GM19043 (cell line): ENCODE measurements around the gene MT2A.

ENCODE experiments used
- ATAC-seq: cut with Tn5 transposase; IDR thresholded peaks from one replicate; pipeline ENCODE4 v1.9.1; 2021; ENCODE audit warnings: low read depth; ENCODE audit not compliant: unreplicated experiment

Gene MT2A

DNA sequence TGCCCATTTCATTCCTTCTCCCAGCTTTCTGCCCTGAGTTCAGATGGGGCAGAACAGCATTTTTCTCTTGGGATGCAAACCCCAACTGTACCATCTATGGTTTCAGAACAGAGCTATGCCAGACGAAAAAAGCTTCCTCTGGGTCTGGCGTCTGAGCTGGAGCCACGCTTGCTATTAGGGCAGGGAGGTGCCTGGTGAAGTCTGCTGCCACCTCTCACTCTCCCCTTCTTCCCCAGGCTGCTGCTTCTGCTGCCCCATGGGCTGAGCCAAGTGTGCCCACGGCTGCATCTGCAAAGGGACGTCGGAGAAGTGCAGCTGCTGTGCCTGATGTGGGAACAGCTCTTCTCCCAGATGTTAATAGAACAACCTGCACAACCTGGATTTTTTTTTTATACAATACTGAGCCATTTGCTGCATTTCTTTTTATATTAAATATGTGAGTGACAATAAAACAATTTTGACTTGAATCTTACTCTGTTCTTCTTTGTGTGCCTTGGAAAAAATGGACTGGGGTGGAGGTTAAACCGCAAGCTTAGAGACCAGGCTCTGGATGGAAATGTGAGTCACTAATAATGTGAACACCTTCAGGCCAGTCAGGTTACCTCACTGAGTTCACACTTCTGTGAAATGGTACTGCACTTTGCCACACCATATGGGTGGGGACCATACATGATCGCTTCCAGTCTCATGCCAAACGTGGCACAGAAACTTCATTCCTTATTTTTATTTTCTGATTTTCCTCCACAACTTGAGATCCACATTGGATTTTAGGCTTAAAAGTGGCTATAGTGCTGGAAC, 28.4 kb downstream of the MT2A start:
- ATAC-seq: no peak

DNA sequence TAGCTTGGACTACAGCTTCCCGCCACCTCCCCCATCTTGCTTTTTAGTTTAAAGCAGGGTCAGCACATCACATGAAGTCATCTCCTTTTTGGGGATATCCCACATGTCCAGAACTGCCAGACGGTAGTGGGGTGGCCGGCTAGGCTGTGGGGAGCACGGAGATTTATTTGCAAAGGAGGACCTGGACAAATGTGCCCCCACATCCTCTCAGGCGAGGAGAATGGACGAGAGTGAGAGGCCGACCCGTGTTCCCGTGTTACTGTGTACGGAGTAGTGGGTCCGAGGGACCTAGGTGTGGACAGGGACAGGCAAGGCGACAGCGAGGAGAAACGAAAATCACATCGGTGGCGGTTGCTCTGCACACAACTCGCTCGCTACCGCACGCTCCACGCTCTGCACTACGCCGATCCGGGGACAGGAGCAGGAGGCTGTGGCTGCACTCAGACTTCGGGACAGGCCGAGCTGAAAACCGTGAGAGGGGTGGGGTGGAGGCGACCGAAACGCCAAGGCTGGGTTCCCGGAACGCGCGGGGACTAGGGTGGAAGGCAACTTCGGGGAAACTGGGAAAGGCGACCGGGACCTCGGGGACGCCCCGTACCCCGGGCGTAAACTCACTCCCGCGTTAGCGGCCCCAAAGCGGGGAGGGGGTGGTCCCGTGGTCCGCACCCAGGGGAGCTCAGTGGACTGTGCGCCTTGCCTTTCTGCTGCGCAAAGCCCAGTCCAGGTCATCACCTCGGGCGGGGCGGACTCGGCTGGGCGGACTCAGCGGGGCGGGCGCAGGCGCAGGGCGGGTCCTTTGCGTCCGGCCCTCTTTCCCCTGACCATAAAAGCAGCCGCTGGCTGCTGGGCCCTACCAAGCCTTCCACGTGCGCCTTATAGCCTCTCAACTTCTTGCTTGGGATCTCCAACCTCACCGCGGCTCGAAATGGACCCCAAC, 29.7 kb downstream of the MT2A start, which contains the start of gene MT1A:
Gene MT1A (plus strand): TSS at position 853 of the 937 bp plus-strand sequence. CDS start 73 bp downstream, at position 926.
- no peak for ATAC-seq

DNA sequence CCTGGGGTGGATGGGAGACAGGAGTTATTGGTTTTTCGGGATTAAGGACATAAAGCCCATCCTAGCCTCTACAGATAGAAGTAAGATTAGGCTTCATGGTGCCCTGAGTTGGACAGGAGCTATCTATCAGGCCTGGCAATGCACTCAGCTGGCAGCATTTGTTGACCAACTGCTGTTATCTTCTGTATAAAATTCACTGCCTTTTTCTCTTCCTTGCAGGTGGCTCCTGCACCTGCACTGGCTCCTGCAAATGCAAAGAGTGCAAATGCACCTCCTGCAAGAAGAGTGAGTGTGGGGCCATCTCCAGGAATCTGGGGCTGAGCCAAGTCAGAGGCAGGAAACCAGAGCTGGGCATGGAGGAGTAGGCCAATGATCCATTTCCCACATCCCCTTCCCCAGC, 30.7 kb downstream of the MT2A start:
- ATAC-seq: no peak

DNA sequence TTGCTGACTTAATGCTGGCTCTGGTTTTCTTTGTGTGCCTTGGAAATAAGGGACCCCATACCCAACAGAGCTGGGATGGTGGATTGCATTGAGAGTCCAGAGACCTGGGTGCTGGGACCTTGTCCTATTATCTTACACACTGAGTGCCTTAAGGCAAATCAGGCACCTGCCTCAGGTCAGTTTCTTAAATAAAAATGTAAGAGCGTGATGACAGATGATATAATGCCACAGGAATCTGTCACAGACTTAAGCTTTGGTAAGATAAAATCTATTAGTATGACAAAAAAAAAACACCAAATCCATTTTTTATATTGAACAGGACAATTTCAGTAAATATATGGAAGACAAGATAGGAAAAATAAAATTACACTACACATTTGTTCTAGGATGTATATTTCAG, 31.7 kb downstream of the MT2A start:
- ATAC-seq: no peak

DNA sequence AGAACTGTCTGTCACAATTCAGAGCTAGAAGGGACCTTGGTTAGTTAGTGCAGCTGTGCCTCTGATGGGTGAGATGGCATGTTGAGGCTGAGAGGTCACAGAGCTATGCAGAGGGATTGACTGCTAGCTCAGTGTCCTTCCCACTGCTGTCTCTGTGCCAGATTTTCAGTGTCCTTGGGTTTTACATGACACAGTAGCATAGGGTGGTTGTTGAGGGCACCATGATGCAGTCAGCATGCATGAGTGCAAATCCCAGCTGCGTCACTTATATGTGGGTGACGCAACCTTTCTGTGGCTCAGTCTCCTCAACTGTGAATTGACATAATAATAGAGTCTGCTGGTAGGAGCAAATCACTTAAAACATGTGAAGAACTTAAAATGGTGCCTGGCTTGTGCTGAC, 32.8 kb downstream of the MT2A start:
- no peak for ATAC-seq

DNA sequence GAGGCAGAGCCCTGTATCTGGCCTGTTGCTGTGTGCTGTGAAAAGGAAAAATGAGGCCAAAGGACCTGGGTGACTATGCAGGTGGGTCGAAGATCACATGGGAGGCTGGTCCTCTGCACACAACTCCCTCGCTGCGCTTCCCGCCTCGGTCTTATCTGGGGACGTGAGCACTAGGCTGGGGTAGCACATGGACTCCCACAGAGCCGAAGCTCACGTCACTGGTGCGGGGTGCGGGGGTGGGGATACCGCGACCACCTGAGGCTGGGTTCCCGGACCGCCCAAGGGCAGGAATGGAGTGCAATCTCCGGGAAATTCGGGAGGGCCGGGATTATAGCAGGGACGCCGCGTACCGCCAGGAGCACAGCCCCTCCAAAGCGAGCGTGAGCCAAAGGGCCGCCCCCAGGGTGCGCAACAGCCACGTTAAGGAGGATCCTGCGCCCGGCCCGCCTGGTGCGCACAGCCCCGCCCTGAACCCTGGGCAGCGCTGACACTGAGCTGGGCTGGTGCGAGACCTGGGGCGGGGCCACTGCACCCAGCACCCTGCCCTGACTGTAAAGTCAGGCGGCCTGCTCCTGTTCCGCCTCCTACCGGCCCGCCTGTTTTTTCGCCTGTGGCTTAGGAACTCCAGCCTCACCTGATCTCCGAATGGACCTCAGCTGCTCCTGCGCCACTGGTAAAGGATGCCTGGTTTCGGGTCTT, 34.8 kb downstream of the MT2A start:
- no peak for ATAC-seq

DNA sequence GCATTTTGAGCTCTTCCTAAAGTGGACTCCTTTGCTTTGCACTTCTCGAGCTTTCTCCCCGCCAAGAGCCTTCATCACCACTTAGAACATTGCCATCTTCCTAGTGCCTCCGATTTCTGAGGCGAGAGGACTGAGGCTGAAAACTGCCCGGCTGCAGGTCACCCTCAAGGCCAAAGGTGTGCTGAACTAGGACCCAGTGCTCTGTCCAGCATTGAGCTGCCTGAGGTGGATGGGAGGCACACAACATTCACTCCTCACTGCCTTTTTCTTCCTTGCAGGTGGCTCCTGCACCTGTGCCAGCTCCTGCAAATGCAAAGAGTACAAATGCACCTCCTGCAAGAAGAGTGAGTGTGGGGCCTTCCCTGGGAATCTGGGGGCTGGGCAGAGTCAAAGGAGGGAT, 35.4 kb downstream of the MT2A start:
- ATAC-seq: no peak

DNA sequence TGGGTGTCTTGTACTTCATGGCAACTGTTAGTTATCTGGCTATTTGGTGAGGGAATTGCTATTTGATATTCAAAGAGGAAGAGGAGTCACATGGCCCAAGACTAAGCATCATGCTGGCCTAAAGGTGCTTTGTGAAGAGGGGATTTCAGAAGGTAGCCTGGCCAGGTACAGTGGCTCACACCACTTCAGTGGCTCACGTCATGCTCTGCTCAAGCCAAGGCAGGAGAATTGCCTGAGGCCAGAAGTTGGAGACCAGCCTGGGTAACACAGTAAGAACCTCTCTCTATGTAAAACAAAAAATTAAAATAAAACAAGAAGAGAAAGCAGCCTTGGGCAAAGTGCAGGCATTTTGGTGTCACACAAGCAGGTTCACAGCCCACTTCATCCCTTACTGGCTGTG, 36.9 kb downstream of the MT2A start:
- no peak for ATAC-seq

DNA sequence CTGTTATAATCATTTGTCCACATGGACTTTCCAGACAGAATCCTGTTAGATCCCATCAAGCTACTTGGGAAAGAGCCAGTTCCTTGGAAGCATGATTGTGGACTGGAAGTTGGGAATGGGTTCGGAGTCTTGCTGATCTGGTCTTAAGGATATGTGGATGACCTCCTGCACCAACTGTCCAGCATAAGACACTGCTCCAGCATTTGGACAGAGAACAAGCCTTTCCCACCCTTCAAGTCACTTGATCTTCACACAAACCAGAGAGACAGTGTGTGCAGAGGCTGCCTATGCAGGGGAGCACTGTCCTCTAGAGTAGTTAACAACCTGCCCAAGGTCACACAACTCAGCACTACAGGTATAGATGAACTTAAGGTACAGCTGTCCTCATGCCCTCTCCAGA, 37.5 kb downstream of the MT2A start:
- no peak for ATAC-seq

DNA sequence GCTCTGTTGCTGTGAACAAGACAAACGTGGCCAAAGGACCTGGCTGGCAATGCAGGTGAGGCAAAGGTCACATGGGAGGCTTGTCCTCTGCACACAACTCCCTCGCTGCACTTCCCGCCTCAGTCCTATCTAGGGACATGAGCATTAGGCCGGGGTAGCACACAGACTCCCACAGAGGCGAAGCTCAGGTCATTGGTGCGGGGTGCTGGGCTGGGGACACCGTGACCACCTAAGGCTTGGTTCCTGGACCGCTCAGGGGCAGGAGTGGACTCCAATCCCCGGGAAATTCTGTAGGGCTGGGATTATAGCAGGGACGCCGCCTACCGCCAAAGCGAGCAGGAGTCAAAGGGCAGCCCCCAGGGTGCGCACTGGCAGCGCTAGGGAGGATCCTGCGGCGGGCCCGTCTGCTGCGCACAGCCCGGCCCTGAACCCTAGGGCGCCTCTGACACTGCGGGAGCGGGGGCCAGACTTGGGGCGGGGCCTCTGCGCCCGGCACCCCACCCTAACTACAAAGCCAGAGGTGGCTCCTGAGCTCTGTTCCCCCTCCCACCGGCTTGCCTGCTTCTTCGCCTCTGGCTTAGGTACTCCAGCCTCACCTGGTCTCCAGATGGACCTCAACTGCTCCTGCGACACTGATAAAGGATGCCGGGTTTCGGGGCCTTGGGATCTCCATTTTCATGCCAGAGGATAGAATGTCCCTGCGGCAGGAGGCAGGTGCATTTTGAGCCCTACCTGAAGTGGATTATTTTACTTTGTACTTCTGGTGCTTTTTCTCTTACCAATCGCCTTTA, 39.5 kb downstream of the MT2A start:
- ATAC-seq: no peak

DNA sequence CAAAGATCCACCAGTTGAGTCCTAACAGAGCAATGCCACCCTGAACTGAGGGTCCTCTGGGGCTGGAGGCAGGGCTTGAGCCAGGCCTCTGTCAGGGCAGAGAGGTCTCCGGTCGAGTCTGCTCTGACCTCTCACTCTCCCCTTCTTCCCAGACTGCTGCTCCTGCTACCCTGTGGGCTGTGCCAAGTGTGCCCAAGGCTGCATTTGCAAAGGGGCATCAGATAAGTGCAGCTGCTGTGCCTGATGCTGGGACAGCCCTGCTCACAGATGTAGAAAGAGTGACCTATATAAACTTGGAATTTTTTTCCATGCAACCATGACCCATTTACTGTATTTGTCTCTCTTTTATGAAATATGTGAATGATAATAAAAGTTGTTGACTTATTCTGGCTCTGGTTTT, 40.9 kb downstream of the MT2A start:
- no peak for ATAC-seq

DNA sequence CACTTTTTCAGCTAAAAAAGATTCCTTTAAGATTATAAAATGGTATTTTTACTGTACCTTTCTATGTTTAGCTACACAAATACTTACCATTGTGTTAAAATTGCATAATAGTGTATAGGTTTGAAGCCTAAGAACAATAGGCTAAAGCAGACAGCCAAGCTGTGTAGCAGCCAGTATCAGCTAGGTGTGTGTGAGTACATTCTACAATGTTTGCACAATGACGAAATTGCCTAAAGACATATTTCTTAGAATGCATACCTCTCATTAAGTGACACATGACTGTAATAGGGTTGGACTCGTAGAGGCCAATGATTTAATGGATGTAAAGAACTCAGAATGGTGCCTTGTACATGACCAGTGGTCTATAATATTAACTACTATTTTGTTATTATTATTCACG, 41.4 kb downstream of the MT2A start:
- ATAC-seq: no peak

DNA sequence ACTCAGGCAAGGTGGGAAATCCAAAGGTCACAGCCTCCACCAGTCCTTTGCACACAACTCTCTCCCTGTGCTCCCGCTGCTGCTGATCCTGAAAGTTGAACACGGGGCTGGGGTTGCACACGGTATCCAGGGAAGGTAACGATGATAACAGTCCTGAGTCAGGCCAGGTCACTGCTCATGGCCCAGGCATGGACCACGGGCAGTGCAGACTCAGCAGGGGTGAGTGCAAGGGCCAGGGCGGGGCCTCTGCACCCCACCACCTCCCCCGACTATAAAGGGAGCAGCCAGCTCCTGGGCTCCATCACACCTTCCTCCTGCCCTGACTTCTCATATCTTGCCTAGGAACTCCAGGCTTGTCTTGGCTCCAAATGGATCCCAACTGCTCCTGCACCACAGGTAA, 43.2 kb downstream of the MT2A start, which contains the start of gene MT1B:
Gene MT1B (plus strand): TSS at position 301 of the 400 bp plus-strand sequence. CDS start 68 bp downstream, at position 369.
- ATAC-seq: no peak

DNA sequence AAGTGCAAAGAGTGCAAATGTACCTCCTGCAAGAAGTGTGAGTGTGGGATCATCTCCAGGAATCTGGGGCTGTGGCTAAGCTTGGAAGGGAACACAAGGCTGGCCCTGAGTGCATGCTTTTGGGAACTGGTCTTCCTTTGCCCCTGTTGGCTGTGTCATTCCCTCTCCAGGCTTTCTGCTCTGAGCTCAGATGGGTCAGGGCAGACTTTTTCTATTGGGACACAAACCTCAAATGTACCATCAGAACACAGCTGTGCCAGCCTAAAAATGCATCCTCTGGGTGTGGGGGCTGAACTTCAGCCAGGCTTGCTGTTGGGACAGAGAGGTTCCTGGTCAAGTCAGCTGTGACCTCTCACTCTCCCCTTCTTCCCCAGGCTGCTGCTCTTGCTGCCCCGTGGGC, 44.2 kb downstream of the MT2A start:
- ATAC-seq: no peak

DNA sequence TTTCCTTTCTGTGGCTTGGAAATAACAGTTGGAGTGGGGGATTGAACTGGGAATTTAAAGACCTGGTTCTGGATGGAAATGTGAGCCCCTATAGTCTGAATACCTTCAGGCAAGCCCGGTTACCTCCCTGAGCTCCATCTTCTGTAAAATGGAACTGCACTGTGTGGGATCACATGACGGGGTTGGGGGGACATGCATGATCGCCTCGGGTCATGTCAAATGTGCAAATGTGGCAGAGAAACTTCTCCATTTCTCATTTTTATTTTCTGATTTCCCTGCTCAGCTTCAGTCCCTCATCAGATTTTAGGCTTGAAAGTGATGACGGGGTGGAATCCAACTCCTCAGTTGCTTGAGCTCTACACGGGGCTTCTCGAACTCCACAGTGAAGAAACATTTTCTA, 44.8 kb downstream of the MT2A start:
- ATAC-seq: no peak

DNA sequence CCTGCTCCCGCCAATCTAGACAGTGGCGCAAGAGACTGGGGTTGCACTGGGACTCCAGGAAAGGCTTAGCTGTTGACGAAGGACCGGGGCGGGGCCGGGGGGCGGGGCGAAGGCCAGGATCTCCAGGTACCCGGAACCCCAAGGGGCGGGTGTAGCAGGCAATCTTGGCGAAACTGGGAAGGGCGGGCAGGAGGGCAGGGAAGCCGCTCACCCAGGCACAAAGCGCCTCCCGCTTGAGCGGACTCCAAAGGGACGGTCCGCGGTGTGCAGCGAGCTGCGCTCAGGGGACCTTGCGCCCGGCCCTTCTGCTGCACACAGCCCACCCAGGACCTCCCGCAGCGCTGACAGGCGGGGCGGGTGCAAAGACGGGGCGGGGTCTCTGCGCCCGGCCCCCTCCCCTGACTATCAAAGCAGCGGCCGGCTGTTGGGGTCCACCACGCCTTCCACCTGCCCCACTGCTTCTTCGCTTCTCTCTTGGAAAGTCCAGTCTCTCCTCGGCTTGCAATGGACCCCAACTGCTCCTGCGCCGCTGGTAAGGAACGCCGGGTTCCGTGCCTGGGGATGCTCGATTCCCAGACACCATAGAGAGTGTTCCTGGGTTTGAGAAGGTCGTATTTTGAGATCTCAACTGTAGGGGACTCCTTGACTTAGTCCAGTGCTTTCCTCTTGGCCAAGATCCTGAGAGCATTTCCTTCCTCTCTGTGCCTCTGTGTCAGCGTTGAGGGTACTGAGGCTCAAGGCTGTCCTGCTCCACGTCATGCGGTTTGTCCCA, 49.4 kb downstream of the MT2A start, which contains the start of gene MT1F:
Gene MT1F (plus strand): TSS at position 405 of the 772 bp plus-strand sequence. CDS start 100 bp downstream, at position 505.
- no peak for ATAC-seq

DNA sequence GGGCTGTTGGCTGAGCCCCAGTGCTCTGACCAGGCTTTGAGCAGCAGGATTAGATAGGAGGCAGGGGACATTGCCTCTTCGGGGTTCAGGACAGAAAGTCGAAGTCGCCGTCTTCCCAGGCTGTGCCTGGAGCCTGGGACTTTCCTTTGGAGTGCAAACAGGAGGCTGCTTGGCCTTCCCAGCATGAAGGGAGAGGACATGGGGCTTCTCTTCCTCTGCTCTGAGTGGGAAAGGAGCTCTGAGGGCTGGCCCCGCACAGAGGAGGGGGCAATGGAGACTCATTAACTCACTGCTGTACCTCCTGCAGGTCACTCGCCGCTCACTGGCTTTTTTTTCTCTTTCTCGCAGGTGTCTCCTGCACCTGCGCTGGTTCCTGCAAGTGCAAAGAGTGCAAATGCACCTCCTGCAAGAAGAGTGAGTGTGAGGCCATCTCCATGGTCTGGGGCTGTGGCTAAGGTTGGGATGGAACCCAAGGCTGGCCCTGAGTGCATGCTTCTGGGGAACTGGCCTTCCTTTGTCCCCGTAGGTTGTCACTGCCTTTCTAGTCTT, 50.0 kb downstream of the MT2A start:
- no peak for ATAC-seq
